Ovary (tissue), 9 donors: ENCODE measurements around the gene RBBP6. TPM values are rescaled to one million over a fixed set of nuclear protein-coding genes. Genes with fewer than 3 reads are reported as not detected.

Source experiments
- DNase-seq, 5 donors: peaks; one replicate each; pipeline ENCODE4 v3.0.0-alpha.2; 2019 to 2020
- H3K27ac ChIP-seq, 2 donors: fragments of 200-600 bp; one replicate each; pipeline versions ENCODE4 v1.5.1 to v1.8.0; 2019 to 2022
- H3K27me3 ChIP-seq: fragments of 200-600 bp; one replicate; pipeline ENCODE4 v1.8.0; 2022
- H3K36me3 ChIP-seq: fragments of 200-600 bp; sonication (generic); one replicate; pipeline ENCODE4 v1.5.1; 2019
- H3K4me1 ChIP-seq: one replicate; pipeline ENCODE4 v1.8.1; 2013; ENCODE audit warnings: mild to moderate bottlenecking, moderate library complexity; ENCODE audit not compliant: insufficient read depth
- H3K4me3 ChIP-seq: fragments of 200-600 bp; sonication (generic); one replicate; pipeline ENCODE4 v1.5.1; 2017
- H3K9me3 ChIP-seq, 2 donors: fragments of 200-600 bp in 1 of 2; sonication (generic) in 1 of 2; one replicate each; pipeline versions ENCODE4 v1.5.1 to v1.8.1; 2013 to 2019; ENCODE audit warnings: mild to moderate bottlenecking in 1 of 2, moderate library complexity in 1 of 2
- EP300 ChIP-seq: sonication (generic); formaldehyde crosslinking; IDR thresholded peaks from one replicate; pipeline ENCODE4 v1.6.1; 2017; ENCODE audit warnings: antibody characterized with exemption
- POLR2A ChIP-seq: fragments of 450-650 bp; IDR thresholded peaks from one replicate; pipeline ENCODE4 v1.6.1; 2017; ENCODE audit warnings: antibody characterized with exemption, mild to moderate bottlenecking, moderate library complexity
- WGBS, 3 donors: extraction: QIAGEN DNeasy Blood & Tissue Kit in 1 of 3; methylation state at CpG; one replicate each; pipeline versions ENCODE4 v1.1.5 to v1.1.7; 2013 to 2017; 5-methylcytosine and 5-hydroxymethylcytosine counted together
- intact Hi-C, 4 donors: fragments of 100-400 bp; cut with DNase I; formaldehyde crosslinking; loops; one replicate each; pipeline versions ENCODE4 v1.11.0 to v1.15.1; 2022 to 2023
- polyA plus RNA-seq, 2 donors: library from polyadenylated mRNA; stranded (reverse); fragments of 200-250 nt in 1 of 2; fragments of 350-450 nt in 1 of 2; fragmentation: Illumina TruSeq in 1 of 2; extraction: RNeasy Lipid Tissue Mini Kit (QIAGEN cat#74804) in 1 of 2; gene quantifications; one replicate each; pipeline ENCODE4 v1.2.3, GENCODE V29; 2013 to 2014
- total RNA-seq, 7 donors: library from RNA; depleted of rRNA in 2 of 7; stranded (reverse); fragments of >200 nt in 2 of 7; fragmentation: NEBNext Ultra II Directional in 3 of 7; extraction: Animal tissue kit (Norgen Biotek cat#: 25700) in 3 of 7; gene quantifications; one replicate each; pipeline versions ENCODE4 v1.1.0 to v1.2.4, GENCODE V29; 2016 to 2023
- TF ChIP-seq, protein P1 (sequence below), 3 donors: fragments of 450-650 bp in 2 of 3; fragments of 200-600 bp in 1 of 3; IDR thresholded peaks; one replicate each; pipeline versions ENCODE4 v1.5.1 to v1.8.0; 2016 to 2022; ENCODE audit warnings: antibody characterized with exemption in 3 of 3, mild to moderate bottlenecking in 1 of 3
- donor health status: DM: no; HTN: no; CAD: no; lungs with moderate emphysema.
- donor health status: DM: no; HTN: no; CAD: no.
- donor health status: Bipolar disorder and iron deficiency.
- donor health status: DM: yes; HTN: yes; CAD: no.
- donor health status: DM: no; HTN: no; CAD: no.
- donor health status: DM: yes; HTN: yes; CAD: no.

RBBP6 gene
- total and polyA plus RNA-seq, 9 donors, result 35.9 to 112 (median 65.4) TPM

DNA sequence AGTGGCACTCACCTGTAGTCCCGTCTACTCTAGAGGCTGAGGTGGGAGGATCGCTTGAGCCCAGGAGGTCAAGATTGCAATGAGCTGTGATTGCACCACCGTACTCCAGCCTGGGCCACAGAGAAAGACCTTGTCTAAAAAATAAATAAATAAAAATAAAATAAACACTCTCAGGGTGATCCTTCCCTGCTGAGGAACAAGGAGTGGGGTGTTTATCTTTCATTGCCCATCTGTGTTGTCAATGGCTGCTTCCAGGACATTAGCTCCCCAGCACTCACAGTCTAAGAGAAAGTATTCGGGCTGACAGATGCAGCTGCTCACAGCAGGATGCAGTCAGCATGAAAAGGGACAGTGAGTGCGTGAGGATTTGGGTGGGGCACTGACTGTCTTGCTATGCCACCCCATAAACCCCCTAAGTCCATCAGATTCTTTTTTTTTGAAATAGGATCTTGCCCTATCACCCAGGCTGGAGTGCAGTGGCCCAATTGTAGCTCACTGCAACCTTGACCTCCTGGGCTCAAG, 31.3 kb upstream of the RBBP6 start:
- 68 to 72% (median 70%) methylated on average over 5 of the region's 5 CpGs for WGBS, 3 donors
- intact Hi-C loops, result no loop called here
- H3K27ac ChIP-seq, result no peak overlapping the region

DNA sequence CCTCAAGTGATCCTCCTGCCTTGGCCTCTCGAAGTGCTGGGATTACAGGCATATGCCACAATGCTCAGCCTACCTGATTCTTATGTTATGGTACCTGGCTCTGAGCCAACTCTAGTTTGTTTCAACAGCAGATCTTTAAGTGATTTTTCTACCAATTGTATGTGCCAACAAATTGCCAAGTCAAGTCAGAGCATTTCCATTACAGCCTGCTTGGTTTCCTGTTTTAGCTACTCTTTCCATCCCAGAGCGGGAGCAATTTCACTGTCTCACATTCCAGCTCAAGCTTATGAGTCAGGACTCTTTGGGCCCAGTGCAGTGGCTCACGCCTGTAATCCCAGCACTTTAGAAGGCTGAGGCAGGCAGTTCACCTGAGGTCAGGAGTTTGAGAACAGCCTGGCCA, 30.8 kb upstream of the RBBP6 start:
- H3K27ac ChIP-seq, result no peak overlapping the region
- TF ChIP-seq, protein P1, sequence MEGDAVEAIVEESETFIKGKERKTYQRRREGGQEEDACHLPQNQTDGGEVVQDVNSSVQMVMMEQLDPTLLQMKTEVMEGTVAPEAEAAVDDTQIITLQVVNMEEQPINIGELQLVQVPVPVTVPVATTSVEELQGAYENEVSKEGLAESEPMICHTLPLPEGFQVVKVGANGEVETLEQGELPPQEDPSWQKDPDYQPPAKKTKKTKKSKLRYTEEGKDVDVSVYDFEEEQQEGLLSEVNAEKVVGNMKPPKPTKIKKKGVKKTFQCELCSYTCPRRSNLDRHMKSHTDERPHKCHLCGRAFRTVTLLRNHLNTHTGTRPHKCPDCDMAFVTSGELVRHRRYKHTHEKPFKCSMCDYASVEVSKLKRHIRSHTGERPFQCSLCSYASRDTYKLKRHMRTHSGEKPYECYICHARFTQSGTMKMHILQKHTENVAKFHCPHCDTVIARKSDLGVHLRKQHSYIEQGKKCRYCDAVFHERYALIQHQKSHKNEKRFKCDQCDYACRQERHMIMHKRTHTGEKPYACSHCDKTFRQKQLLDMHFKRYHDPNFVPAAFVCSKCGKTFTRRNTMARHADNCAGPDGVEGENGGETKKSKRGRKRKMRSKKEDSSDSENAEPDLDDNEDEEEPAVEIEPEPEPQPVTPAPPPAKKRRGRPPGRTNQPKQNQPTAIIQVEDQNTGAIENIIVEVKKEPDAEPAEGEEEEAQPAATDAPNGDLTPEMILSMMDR (IDR thresholded peaks at IDR 0.05), result no peak
- TF ChIP-seq POLR2A (no peak), EP300 (no peak)
- intact Hi-C loops, result no loop called here

More for the DNA sequence above, 31.3 kb upstream of the RBBP6 start:
- no peak for DNase-seq
- Histone ChIP-seq H3K36me3 (no peaks in the 10 kb centered on the region), H3K27me3 (no peaks in the 10 kb centered on the region), H3K4me3 (no peak overlapping the region), H3K4me1 (no peaks in the 10 kb centered on the region), H3K9me3 (no peaks in the 10 kb centered on the region)
- TF ChIP-seq EP300, result no peak
- TF ChIP-seq POLR2A, result no peak
- TF ChIP-seq, protein P1 (IDR thresholded peaks at IDR 0.05), result no peak

DNA sequence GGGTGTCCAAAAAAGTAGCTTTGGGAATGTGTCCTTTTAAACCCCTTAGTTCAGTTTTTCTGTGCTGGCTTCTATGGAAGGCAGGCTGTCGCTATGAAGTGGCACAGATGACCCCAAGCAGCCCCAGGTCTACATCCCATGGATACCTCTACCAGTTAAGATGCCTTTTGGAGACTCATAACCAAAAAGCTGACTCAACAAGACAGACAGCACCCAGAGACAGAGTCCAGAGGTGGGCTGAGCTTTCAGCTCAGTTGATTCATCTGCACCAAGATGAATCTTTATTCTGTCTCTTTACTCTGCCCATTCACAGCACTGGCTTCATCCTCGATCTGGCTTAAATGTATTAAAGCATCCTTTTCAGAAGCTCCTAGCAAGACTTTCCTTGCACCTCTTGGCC, 29.8 kb upstream of the RBBP6 start:
- intact Hi-C loops, result no loop called here
- TF ChIP-seq, protein P1 (IDR thresholded peaks at IDR 0.05), result no peak
- no peak for TF ChIP-seq EP300
- TF ChIP-seq POLR2A, result no peak
- no peak overlapping the region for H3K27ac ChIP-seq

More for the DNA sequence above, 30.8 kb upstream of the RBBP6 start:
- Histone ChIP-seq H3K36me3 (no peaks in the 10 kb centered on the region), H3K27me3 (no peaks in the 10 kb centered on the region), H3K4me1 (no peaks in the 10 kb centered on the region), H3K4me3 (no peak overlapping the region), H3K9me3 (no peaks in the 10 kb centered on the region)
- DNase-seq, result no peak
- WGBS, 3 donors, result 64 to 78% (median 74%) methylated on average over 3 of the region's 3 CpGs

DNA sequence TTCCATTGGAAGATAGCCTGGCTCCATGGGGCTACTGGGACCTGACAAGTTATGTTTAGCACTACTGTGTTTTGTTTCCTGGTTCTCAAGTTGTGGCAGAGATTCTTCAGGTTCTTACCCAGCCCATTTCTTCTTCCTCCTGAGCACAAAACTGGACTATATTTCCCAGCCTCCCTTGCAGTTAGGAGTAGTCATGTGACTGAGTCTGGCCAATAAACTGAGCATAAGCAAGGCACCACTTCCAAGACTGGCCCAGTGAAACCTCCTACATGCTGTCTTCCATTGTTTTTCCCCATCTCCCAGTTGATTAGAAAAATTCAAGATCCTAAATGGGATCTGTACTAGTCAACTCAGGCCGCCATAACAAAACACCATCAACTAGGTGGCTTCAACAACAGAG, 28.2 kb upstream of the RBBP6 start:
- Histone ChIP-seq H3K4me3 (no peak overlapping the region), H3K27ac (no peak overlapping the region), H3K4me1 (no peaks in the 10 kb centered on the region), H3K27me3 (no peaks in the 10 kb centered on the region), H3K36me3 (no peaks in the 10 kb centered on the region), H3K9me3 (no peaks in the 10 kb centered on the region)
- 90 to 100% (median 92%) methylated on average over 1 of the region's 1 CpG for WGBS, 3 donors
- no peak for DNase-seq
- intact Hi-C loops, result no loop called here
- TF ChIP-seq EP300 (no peak), POLR2A (no peak)
- TF ChIP-seq, protein P1 (IDR thresholded peaks at IDR 0.05), result no peak

More for the DNA sequence above, 29.8 kb upstream of the RBBP6 start:
- Histone ChIP-seq H3K9me3 (no peaks in the 10 kb centered on the region), H3K27me3 (no peaks in the 10 kb centered on the region), H3K4me3 (no peak overlapping the region), H3K4me1 (no peaks in the 10 kb centered on the region), H3K36me3 (no peaks in the 10 kb centered on the region)
- no peak for DNase-seq
- WGBS, 3 donors, result 74 to 87% (median 80%) methylated on average over 2 of the region's 2 CpGs
